Globus pallidus (tissue), 1 donor: ENCODE data around the gene MPV17L.
"Not testable (repeated sequence)": the region's sequence is repeated elsewhere in the genome, so short reads cannot be mapped to it uniquely, and the experiment has no call there.

Experiments
- DNase-seq: peaks from one replicate; pipeline ENCODE4 v3.0.0-alpha.2; 2015; ENCODE audit warnings: low spot score

MPV17L gene

GRCh38 chr16:15409476-15409875, 13.9 kb downstream of the MPV17L start:
- not testable (repeated sequence) for DNase-seq

- no peak for DNase-seq
Measured at GRCh38 chr16:15415511-15415985, 20.0 kb downstream of the MPV17L start.

- DNase-seq: no peak
Measured at GRCh38 chr16:15417197-15417596, 21.6 kb downstream of the MPV17L start.

GRCh38 chr16:15418206-15418605, 22.7 kb downstream of the MPV17L start:
- no peak for DNase-seq

- not testable (repeated sequence) for DNase-seq
Measured at GRCh38 chr16:15421696-15422095, 26.1 kb downstream of the MPV17L start.

GRCh38 chr16:15422222-15422621, 26.7 kb downstream of the MPV17L start:
- DNase-seq: no peak

- no peak for DNase-seq
Measured at GRCh38 chr16:15425861-15426260, 30.3 kb downstream of the MPV17L start.

- DNase-seq: no peak
Measured at GRCh38 chr16:15426796-15427195, 31.2 kb downstream of the MPV17L start.

GRCh38 chr16:15427648-15428239, 32.2 kb downstream of the MPV17L start:
- DNase-seq: peak; percentile 60

- DNase-seq: not testable (repeated sequence)
Measured at GRCh38 chr16:15430884-15431283, 35.3 kb downstream of the MPV17L start.

GRCh38 chr16:15434079-15434424, 38.5 kb downstream of the MPV17L start:
- no peak for DNase-seq

- DNase-seq: peak; percentile 85
Measured at GRCh38 chr16:15434425-15435215, 39.1 kb downstream of the MPV17L start, which contains the start of gene BMERB1. Gene BMERB1 (plus strand): TSS chr16:15434588. CDS start chr16:15434654, 66 bp downstream.

GRCh38 chr16:15435216-15435864, 39.8 kb downstream of the MPV17L start:
- no peak for DNase-seq

- DNase-seq: no peak
Measured at GRCh38 chr16:15439102-15439501, 43.5 kb downstream of the MPV17L start.

- no peak for DNase-seq
Measured at GRCh38 chr16:15439521-15439920, 44.0 kb downstream of the MPV17L start.

GRCh38 chr16:15440852-15441251, 45.3 kb downstream of the MPV17L start:
- DNase-seq: no peak

GRCh38 chr16:15442140-15442539, 46.6 kb downstream of the MPV17L start:
- DNase-seq: not testable (repeated sequence)

GRCh38 chr16:15443753-15444152, 48.2 kb downstream of the MPV17L start:
- DNase-seq: no peak

- no peak for DNase-seq
Measured at GRCh38 chr16:15444264-15444663, 48.7 kb downstream of the MPV17L start.

GRCh38 chr16:15445450-15445849, 49.9 kb downstream of the MPV17L start:
- DNase-seq: no peak

GRCh38 chr16:15446901-15447300, 51.3 kb downstream of the MPV17L start:
- no peak for DNase-seq

GRCh38 chr16:15450624-15451023, 55.1 kb downstream of the MPV17L start:
- DNase-seq: no peak
